CD4-positive, alpha-beta T cell (primary cell): Measurements from ENCODE around the gene LTN1. TPM values are rescaled to one million over a fixed set of nuclear protein-coding genes. Genes with fewer than 3 reads are reported as not detected.

ENCODE experiments used
- ATAC-seq: fragments of 200-7000 bp; cut with Tn5 transposase; one replicate; pipeline ENCODE4 v1.10.0; 2022; ENCODE audit warnings: mild to moderate bottlenecking; ENCODE audit not compliant: poor library complexity
- CTCF ChIA-PET: fragments of 350-600 bp; sonication (Branson Sonifier 250); formaldehyde crosslinking; loops from one replicate; lab custom pipeline; 2021; ENCODE audit warnings: antibody characterized with exemption, inconsistent platforms; lab: Charles Lee
- POLR2A ChIA-PET: fragments of 350-600 bp; sonication (Branson Sonifier 250); formaldehyde crosslinking; loops from one replicate; lab custom pipeline; 2021; ENCODE audit warnings: antibody characterized with exemption, inconsistent platforms; lab: Charles Lee
- DNase-seq, 14 experiments: peaks; one replicate each; pipeline ENCODE4 v3.0.0-alpha.2; 2013 to 2020; ENCODE audit warnings: mixed read lengths in 2 of 14
- H3K27ac ChIP-seq, 2 donors: one replicate each; pipeline versions ENCODE4 v1.5.1 to v1.7.0; 2013; ENCODE audit warnings: low read length in 2 of 2, low read depth in 1 of 2, mild to moderate bottlenecking in 1 of 2
- H3K27me3 ChIP-seq, 2 experiments: 1 replicate in 1 of 2; 2 replicates in 1 of 2; pipeline versions ENCODE4 v1.6.1 to v1.7.0; 2013; ENCODE audit warnings: low read length in 2 of 2, control low read depth in 1 of 2, mild to moderate bottlenecking in 1 of 2, moderate library complexity in 1 of 2; ENCODE audit not compliant: insufficient read depth in 2 of 2, control insufficient read depth in 1 of 2
- H3K36me3 ChIP-seq: one replicate; pipeline ENCODE4 v1.6.1; 2013; ENCODE audit warnings: low read length, control low read depth; ENCODE audit not compliant: insufficient read depth
- H3K4me1 ChIP-seq: one replicate; pipeline ENCODE4 v1.6.1; 2013; ENCODE audit warnings: low read length, control low read depth; ENCODE audit not compliant: insufficient read depth
- H3K4me3 ChIP-seq: one replicate; pipeline ENCODE4 v1.5.1; 2013; ENCODE audit warnings: mild to moderate bottlenecking, low read length, moderate library complexity
- H3K9me3 ChIP-seq, 2 experiments: 1 replicate in 1 of 2; 2 replicates in 1 of 2; pipeline versions ENCODE4 v1.6.1 to v1.7.0; 2013; ENCODE audit warnings: low read length in 2 of 2, mild to moderate bottlenecking in 2 of 2, control low read depth in 1 of 2, moderate library complexity in 1 of 2; ENCODE audit not compliant: control insufficient read depth in 1 of 2, insufficient read depth in 1 of 2
- H3K27ac Mint-ChIP-seq: one replicate; pipeline ENCODE4 v1.8.0; 2020; ENCODE audit warnings: mixed read lengths
- H3K27me3 Mint-ChIP-seq: one replicate; pipeline ENCODE4 v1.8.0; 2021; ENCODE audit warnings: mixed read lengths
- H3K36me3 Mint-ChIP-seq: one replicate; pipeline ENCODE4 v1.8.0; 2021; ENCODE audit warnings: low read depth, mixed read lengths
- H3K4me1 Mint-ChIP-seq: one replicate; pipeline ENCODE4 v1.8.0; 2021; ENCODE audit warnings: low read depth, mixed read lengths
- H3K4me3 Mint-ChIP-seq: one replicate; pipeline ENCODE4 v1.8.0; 2020; ENCODE audit warnings: mild to moderate bottlenecking, mixed read lengths
- H3K9me3 Mint-ChIP-seq: one replicate; pipeline ENCODE4 v1.8.0; 2020; ENCODE audit warnings: mixed read lengths
- intact Hi-C, 2 experiments: fragments of 100-400 bp; cut with DNase I in 1 of 2; cut with micrococcal nuclease in 1 of 2; formaldehyde crosslinking; loops; one replicate each; pipeline versions ENCODE4 v1.15.1 to v1.9.0; 2023 to 2025; cut with DNase I, micrococcal nuclease
- total RNA-seq, 174 experiments: library from RNA in 2 of 174; stranded (reverse) in 2 of 174; gene quantifications; one replicate each; pipeline ENCODE4 v1.2.3 and lab custom pipeline; 2021 to 2026
- TF ChIP-seq, protein P1 (sequence below): fragments of 200-600 bp; IDR thresholded peaks from one replicate; pipeline ENCODE4 v1.8.0; 2022; ENCODE audit warnings: antibody characterized with exemption, mild to moderate bottlenecking

The LTN1 gene
- total RNA-seq, 2 experiments from 2014 or later, result 23.6 to 24.3 TPM

DNA sequence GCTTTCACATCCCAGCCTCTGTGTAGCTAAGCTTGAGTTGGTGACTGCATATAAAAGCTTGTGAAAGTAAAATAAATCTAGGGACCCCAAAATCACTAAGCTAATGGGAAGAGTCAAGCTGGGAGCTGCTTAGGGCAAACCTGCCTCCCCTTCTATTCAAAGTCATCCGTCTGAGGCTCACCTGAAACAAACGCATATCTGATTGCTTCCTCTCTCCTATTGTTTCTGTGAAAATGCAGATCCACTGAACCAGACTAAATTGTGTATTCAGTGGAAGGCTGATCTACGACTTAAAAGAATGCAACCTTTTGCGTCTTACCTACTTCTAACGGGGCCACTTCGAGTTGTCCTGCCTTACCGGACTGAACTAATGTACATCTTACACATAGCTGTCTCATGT, 70.3 kb downstream of the LTN1 start:
- H3K27ac Mint-ChIP-seq, result no peak overlapping the region

DNA sequence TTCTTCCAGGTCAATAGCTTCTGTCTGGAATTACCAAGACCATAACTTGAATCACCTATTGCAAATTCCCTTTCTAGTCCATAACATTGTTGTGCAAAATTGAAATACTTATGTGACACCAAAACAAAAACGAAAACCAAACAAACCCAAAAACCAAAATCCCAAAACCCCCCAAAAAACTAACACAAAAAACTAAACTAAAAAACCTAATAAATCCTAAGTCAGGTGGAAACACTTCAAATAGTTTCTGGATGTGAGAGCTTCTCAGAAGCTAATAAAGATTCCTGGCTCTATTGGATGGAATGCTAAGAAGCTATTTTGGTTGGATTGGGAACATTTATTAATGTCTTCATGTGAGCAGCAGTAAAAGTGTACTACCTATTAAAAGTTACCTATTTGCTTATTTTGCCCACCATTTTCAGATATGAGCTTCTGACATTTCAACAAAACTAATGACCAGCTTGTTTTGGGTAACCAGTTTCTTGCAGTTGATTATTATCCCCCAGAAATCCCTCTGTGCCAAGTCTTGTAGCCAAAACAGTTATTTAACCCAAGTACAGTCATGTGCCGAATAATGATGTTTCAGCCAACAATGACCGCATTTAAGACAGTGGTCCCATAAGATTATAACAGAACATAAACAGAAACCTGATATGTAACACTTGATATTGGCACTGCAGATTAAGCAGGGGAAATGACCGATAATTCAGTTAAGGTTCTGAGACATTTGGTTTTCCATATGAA, 76.4 kb downstream of the LTN1 start:
- H3K27ac Mint-ChIP-seq, result no peak overlapping the region
- ChIA-PET POLR2A (no interaction called here), CTCF (no interaction called here)
- no peak for DNase-seq
- H3K27me3 Mint-ChIP-seq, result peaks cover 4% of the 10 kb centered on the region
- Histone ChIP-seq H3K27ac (no peak overlapping the region), H3K4me3 (no peak overlapping the region), H3K36me3 (no peaks in the 10 kb centered on the region), H3K9me3 (no peaks in the 10 kb centered on the region), H3K27me3 (peaks cover 0 to 6% of the 10 kb centered on the region in 2 experiments), H3K4me1 (no peaks in the 10 kb centered on the region)
- no peak overlapping the region for H3K4me3 Mint-ChIP-seq
- H3K4me1 Mint-ChIP-seq, result no peaks in the 10 kb centered on the region
- TF ChIP-seq, protein P1, sequence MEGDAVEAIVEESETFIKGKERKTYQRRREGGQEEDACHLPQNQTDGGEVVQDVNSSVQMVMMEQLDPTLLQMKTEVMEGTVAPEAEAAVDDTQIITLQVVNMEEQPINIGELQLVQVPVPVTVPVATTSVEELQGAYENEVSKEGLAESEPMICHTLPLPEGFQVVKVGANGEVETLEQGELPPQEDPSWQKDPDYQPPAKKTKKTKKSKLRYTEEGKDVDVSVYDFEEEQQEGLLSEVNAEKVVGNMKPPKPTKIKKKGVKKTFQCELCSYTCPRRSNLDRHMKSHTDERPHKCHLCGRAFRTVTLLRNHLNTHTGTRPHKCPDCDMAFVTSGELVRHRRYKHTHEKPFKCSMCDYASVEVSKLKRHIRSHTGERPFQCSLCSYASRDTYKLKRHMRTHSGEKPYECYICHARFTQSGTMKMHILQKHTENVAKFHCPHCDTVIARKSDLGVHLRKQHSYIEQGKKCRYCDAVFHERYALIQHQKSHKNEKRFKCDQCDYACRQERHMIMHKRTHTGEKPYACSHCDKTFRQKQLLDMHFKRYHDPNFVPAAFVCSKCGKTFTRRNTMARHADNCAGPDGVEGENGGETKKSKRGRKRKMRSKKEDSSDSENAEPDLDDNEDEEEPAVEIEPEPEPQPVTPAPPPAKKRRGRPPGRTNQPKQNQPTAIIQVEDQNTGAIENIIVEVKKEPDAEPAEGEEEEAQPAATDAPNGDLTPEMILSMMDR, result no peak
- no peaks in the 10 kb centered on the region for H3K9me3 Mint-ChIP-seq
- no peak for ATAC-seq
- no peaks in the 10 kb centered on the region for H3K36me3 Mint-ChIP-seq
- intact Hi-C loops, result no loop called here

More for the DNA sequence above, 70.3 kb downstream of the LTN1 start:
- no peaks in the 10 kb centered on the region for H3K4me1 Mint-ChIP-seq
- ChIA-PET POLR2A (no interaction called here), CTCF (no interaction called here)
- H3K27me3 ChIP-seq, result no peaks in the 10 kb centered on the region
- H3K9me3 Mint-ChIP-seq, result no peaks in the 10 kb centered on the region
- no peaks in the 10 kb centered on the region for H3K4me1 ChIP-seq
- H3K9me3 ChIP-seq, result no peaks in the 10 kb centered on the region
- H3K36me3 ChIP-seq, result peaks cover 10% of the 10 kb centered on the region
- intact Hi-C loops, result no loop called here
- ATAC-seq (no peak), DNase-seq (no peak)
- H3K27ac ChIP-seq, result no peak overlapping the region
- H3K36me3 Mint-ChIP-seq, result peaks cover 39% of the 10 kb centered on the region
- H3K4me3 ChIP-seq, result no peak overlapping the region
- H3K4me3 Mint-ChIP-seq, result no peak overlapping the region
- TF ChIP-seq, protein P1, result no peak
- no peaks in the 10 kb centered on the region for H3K27me3 Mint-ChIP-seq

DNA sequence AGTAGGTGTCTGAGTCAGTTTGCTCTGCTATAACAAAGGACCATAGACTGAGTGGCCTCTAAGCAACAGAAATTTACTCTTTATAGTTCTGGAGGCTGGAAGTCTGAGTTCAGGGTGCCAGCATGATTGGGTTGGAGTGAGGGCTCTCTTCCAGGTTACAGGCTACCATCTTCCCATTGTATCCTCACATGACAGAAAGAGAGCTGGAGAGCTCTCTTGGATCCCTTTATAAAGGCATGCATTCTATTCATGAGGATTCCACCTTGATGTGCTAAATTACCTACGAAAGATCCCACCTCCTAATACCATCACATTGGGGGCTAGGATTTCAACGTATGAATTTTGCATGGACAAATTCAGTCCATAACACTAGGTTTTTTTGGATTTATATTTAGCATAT, 79.6 kb downstream of the LTN1 start:
- TF ChIP-seq, protein P1, result no peak
- DNase-seq, result no peak
- POLR2A ChIA-PET, result no interaction called here
- H3K4me3 ChIP-seq, result no peak overlapping the region
- CTCF ChIA-PET, result interaction anchor here (1.0 kb wide), 1 partner anchor 168 kb away, joined by 3 read pairs; no protein-coding TSS in a partner anchor
- Mint-ChIP-seq H3K4me1 (no peaks in the 10 kb centered on the region), H3K27me3 (peaks cover 4% of the 10 kb centered on the region), H3K9me3 (no peaks in the 10 kb centered on the region), H3K4me3 (no peak overlapping the region), H3K36me3 (no peaks in the 10 kb centered on the region), H3K27ac (no peak overlapping the region)
- no peaks in the 10 kb centered on the region for H3K4me1 ChIP-seq
- no peak overlapping the region for H3K27ac ChIP-seq
- intact Hi-C loops, result no loop called here
- H3K27me3 ChIP-seq, result peaks cover 0 to 6% of the 10 kb centered on the region in 2 experiments
- ATAC-seq, result no peak
- no peaks in the 10 kb centered on the region for H3K9me3 ChIP-seq
- no peaks in the 10 kb centered on the region for H3K36me3 ChIP-seq
